ENCODE measurements around the gene CMTM8. TPM values are rescaled to one million over a fixed set of nuclear protein-coding genes. Genes with fewer than 3 reads are reported as not detected.

CMTM8 gene
- total RNA-seq, 6 experiments from 2014 or later, result 13.3 to 27.1 (median 20.9) TPM

GRCh38 chr3:32256206-32256605, 17.7 kb downstream of the CMTM8 start:
- Histone ChIP-seq H3K4me1 (peaks cover 0 to 3% (median 0%) of the 10 kb centered on the region in 4 donors), H3K27ac (no peak overlapping the region), H3K27me3 (no peaks in the 10 kb centered on the region), H3K36me3 (no peaks in the 10 kb centered on the region), H3K9me3 (no peaks in the 10 kb centered on the region), H3K4me3 (no peak overlapping the region)
- no peak for ATAC-seq
- WGBS (ENCODE audit: insufficient coverage, low coverage, low lambda C conversion rate, missing lambda C conversion rate), result 100% methylated on average over 3 of the region's 3 CpGs
- intact Hi-C loops (cut with DNase I), result no loop called here
- DNase-seq, result no peak
- TF ChIP-seq CTCF (IDR thresholded peaks at IDR 0.05) (no peak), POLR2A (IDR thresholded peaks at IDR 0.05) (no peak)

- DNase-seq, result no peak
- no peak for TF ChIP-seq POLR2A (IDR thresholded peaks at IDR 0.05)
- TF ChIP-seq CTCF (IDR thresholded peaks at IDR 0.05), result no peak
- no peak overlapping the region for H3K27ac ChIP-seq
- ATAC-seq, result no peak
- H3K4me1 ChIP-seq, result peaks cover 0 to 3% (median 0%) of the 10 kb centered on the region in 4 donors
- no peaks in the 10 kb centered on the region for H3K27me3 ChIP-seq
- no peaks in the 10 kb centered on the region for H3K36me3 ChIP-seq
- WGBS (ENCODE audit: insufficient coverage, low coverage, low lambda C conversion rate, missing lambda C conversion rate), result 84% methylated on average over 3 of the region's 3 CpGs
- no peak overlapping the region for H3K4me3 ChIP-seq
- H3K9me3 ChIP-seq, result no peaks in the 10 kb centered on the region
- intact Hi-C loops (cut with DNase I), result no loop called here
Observed at GRCh38 chr3:32257042-32257441, 18.6 kb downstream of the CMTM8 start.

GRCh38 chr3:32257641-32258438, 19.4 kb downstream of the CMTM8 start:
- 76% methylated on average over 6 of the region's 6 CpGs for WGBS (ENCODE audit: insufficient coverage, low coverage, low lambda C conversion rate, missing lambda C conversion rate)
- no peak for TF ChIP-seq POLR2A (IDR thresholded peaks at IDR 0.05)
- no peak for TF ChIP-seq CTCF (IDR thresholded peaks at IDR 0.05)
- no peaks in the 10 kb centered on the region for H3K9me3 ChIP-seq
- no peak overlapping the region for H3K4me3 ChIP-seq
- no peaks in the 10 kb centered on the region for H3K36me3 ChIP-seq
- DNase-seq (no peak), ATAC-seq (no peak)
- no peak overlapping the region for H3K27ac ChIP-seq
- H3K4me1 ChIP-seq, result peaks cover 0 to 3% (median 0%) of the 10 kb centered on the region in 4 donors
- no peaks in the 10 kb centered on the region for H3K27me3 ChIP-seq
- intact Hi-C loops (cut with DNase I), result no loop called here

GRCh38 chr3:32258869-32259268, 20.4 kb downstream of the CMTM8 start:
- no peak for DNase-seq
- intact Hi-C loops (cut with DNase I), result no loop called here
- Histone ChIP-seq H3K36me3 (no peaks in the 10 kb centered on the region), H3K4me1 (peaks cover 0 to 3% (median 0%) of the 10 kb centered on the region in 4 donors), H3K9me3 (no peaks in the 10 kb centered on the region), H3K27me3 (no peaks in the 10 kb centered on the region), H3K27ac (no peak overlapping the region), H3K4me3 (no peak overlapping the region)
- 94% methylated on average over 5 of the region's 17 CpGs for WGBS (ENCODE audit: insufficient coverage, low coverage, low lambda C conversion rate, missing lambda C conversion rate)
- no peak for TF ChIP-seq CTCF (IDR thresholded peaks at IDR 0.05)
- no peak for TF ChIP-seq POLR2A (IDR thresholded peaks at IDR 0.05)
- ATAC-seq, result no peak

All from right lobe of liver (tissue), 6 donors.